CD8-positive, alpha-beta memory T cell (primary cell): ENCODE data around the gene HINT3. TPM values are rescaled to one million over a fixed set of nuclear protein-coding genes. Genes with fewer than 3 reads are reported as not detected.

Experiments used
- CTCF ChIA-PET: fragments of 350-600 bp; sonication (Branson Sonifier 250); formaldehyde crosslinking; loops from one replicate; lab custom pipeline; 2021; ENCODE audit warnings: antibody characterized with exemption; lab: Charles Lee
- POLR2A ChIA-PET: fragments of 350-600 bp; sonication (Branson Sonifier 250); formaldehyde crosslinking; loops from one replicate; lab custom pipeline; 2021; ENCODE audit warnings: antibody characterized with exemption; lab: Charles Lee
- DNase-seq, 5 donors: peaks; one replicate each; pipeline versions ENCODE4 v3.0.0 to v3.0.0-alpha.2; 2020 to 2022; ENCODE audit warnings: mixed read lengths in 1 of 5
- H3K27ac ChIP-seq: one replicate; pipeline ENCODE4 v1.7.0; 2013; ENCODE audit warnings: low read depth, mild to moderate bottlenecking, low read length, moderate library complexity
- H3K27me3 ChIP-seq: 2 replicates; pipeline ENCODE4 v1.7.0; 2013; ENCODE audit warnings: low read length, mild to moderate bottlenecking; ENCODE audit not compliant: insufficient read depth, poor library complexity, severe bottlenecking
- H3K36me3 ChIP-seq: 2 replicates; pipeline ENCODE4 v1.7.0; 2013; ENCODE audit warnings: mild to moderate bottlenecking, low read length, moderate library complexity; ENCODE audit not compliant: insufficient read depth
- H3K4me1 ChIP-seq: 2 replicates; pipeline ENCODE4 v1.7.0; 2013; ENCODE audit warnings: mild to moderate bottlenecking, low read length, moderate library complexity; ENCODE audit not compliant: insufficient read depth
- H3K4me3 ChIP-seq: 2 replicates; pipeline ENCODE4 v1.7.0; 2013; ENCODE audit warnings: mild to moderate bottlenecking, low read length
- H3K9me3 ChIP-seq: 2 replicates; pipeline ENCODE4 v1.7.0; 2013; ENCODE audit warnings: mild to moderate bottlenecking, low read length
- H3K27ac Mint-ChIP-seq, 8 donors: one replicate each; pipeline ENCODE4 v1.8.0; 2020 to 2021; ENCODE audit warnings: mixed read lengths in 8 of 8, mild to moderate bottlenecking in 6 of 8, inconsistent platforms in 3 of 8, moderate library complexity in 3 of 8
- H3K27me3 Mint-ChIP-seq, 2 donors: one replicate each; pipeline ENCODE4 v1.8.0; 2020 to 2021; ENCODE audit warnings: mixed read lengths in 2 of 2, mild to moderate bottlenecking in 1 of 2, moderate library complexity in 1 of 2
- H3K36me3 Mint-ChIP-seq, 3 donors: one replicate each; pipeline ENCODE4 v1.8.0; 2020 to 2021; ENCODE audit warnings: mixed read lengths in 3 of 3, inconsistent platforms in 1 of 3, mild to moderate bottlenecking in 1 of 3
- H3K4me1 Mint-ChIP-seq, 3 donors: one replicate each; pipeline ENCODE4 v1.8.0; 2020 to 2021; ENCODE audit warnings: mixed read lengths in 3 of 3, inconsistent platforms in 1 of 3, mild to moderate bottlenecking in 1 of 3
- H3K4me3 Mint-ChIP-seq, 7 donors: one replicate each; pipeline ENCODE4 v1.8.0; 2020 to 2021; ENCODE audit warnings: mixed read lengths in 7 of 7, mild to moderate bottlenecking in 6 of 7, moderate library complexity in 4 of 7, inconsistent platforms in 2 of 7
- H3K9me3 Mint-ChIP-seq, 5 donors: one replicate each; pipeline ENCODE4 v1.8.0; 2020 to 2022; ENCODE audit warnings: mixed read lengths in 5 of 5, mild to moderate bottlenecking in 3 of 5, moderate library complexity in 2 of 5, inconsistent platforms in 1 of 5
- polyA plus RNA-seq: library from polyadenylated mRNA; unstranded; fragments of 300-500 nt; fragmentation: Illumina TruSeq; gene quantifications from one replicate; pipeline ENCODE4 v1.2.3, GENCODE V29; 2021
- total RNA-seq, 2 experiments: library from RNA; stranded (reverse); gene quantifications; one replicate each; pipeline ENCODE4 v1.2.3, GENCODE V29; 2021

Gene HINT3
- total and polyA plus RNA-seq, 3 experiments from 2014 or later, result 10.4 to 12.8 (median 12.1) TPM

DNA sequence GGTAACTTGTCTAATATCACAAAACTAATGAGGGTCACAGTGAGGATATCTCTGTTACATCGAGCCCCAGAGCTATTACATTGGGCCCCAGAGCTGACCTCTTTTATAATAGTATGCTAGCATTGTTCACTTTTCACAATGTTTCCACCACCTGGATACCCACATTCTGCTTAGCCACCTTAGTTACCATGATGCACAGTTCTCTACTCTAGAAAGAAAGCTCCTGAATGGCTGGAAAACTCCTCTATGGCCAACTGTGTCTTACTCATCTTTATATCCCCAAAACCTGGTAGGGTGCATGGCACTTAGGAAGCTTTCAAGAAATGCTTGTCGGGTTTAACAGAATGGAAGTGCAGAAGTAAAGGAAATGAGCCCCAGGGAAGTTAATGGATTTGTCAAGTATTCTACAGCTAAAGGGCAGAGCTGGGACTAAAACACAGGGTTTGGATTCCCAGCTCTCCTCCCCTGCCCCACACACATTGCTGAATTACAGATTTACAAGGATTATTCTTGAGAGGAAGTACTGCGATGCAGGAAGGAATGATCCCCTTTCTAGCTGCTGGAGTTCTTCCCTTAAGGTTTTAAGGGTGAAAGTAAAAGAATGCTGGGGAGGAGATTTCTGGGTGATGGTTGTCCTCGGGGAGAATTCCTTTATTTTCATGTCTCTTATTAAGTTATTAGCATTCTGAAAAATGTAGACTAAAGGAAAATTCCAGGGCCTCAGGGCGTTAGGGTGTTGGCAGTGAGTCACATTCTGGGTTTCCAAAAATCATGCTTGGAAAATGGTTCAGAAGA is 16.1 kb upstream of the HINT3 start:
- Histone ChIP-seq H3K36me3 (no peaks in the 10 kb centered on the region), H3K27me3 (peaks cover 4% of the 10 kb centered on the region), H3K4me3 (no peak overlapping the region), H3K27ac (no peak overlapping the region), H3K4me1 (no peaks in the 10 kb centered on the region), H3K9me3 (no peaks in the 10 kb centered on the region)
- no peak for DNase-seq
- no peak overlapping the region for H3K27ac Mint-ChIP-seq
- ChIA-PET POLR2A (no interaction called here), CTCF (interaction anchor here (0.7 kb wide), 2 partner anchors 17 to 150 kb away, joined by 3 read pairs; partner anchors contain the start of gene NCOA7)
- H3K9me3 Mint-ChIP-seq, result no peaks in the 10 kb centered on the region
- H3K4me3 Mint-ChIP-seq, result no peak overlapping the region
- H3K36me3 Mint-ChIP-seq, result peaks cover 0 to 5% (median 0%) of the 10 kb centered on the region in 3 donors
- H3K4me1 Mint-ChIP-seq, result no peaks in the 10 kb centered on the region
- H3K27me3 Mint-ChIP-seq, result peaks cover 5 to 25% of the 10 kb centered on the region in 2 donors

DNA sequence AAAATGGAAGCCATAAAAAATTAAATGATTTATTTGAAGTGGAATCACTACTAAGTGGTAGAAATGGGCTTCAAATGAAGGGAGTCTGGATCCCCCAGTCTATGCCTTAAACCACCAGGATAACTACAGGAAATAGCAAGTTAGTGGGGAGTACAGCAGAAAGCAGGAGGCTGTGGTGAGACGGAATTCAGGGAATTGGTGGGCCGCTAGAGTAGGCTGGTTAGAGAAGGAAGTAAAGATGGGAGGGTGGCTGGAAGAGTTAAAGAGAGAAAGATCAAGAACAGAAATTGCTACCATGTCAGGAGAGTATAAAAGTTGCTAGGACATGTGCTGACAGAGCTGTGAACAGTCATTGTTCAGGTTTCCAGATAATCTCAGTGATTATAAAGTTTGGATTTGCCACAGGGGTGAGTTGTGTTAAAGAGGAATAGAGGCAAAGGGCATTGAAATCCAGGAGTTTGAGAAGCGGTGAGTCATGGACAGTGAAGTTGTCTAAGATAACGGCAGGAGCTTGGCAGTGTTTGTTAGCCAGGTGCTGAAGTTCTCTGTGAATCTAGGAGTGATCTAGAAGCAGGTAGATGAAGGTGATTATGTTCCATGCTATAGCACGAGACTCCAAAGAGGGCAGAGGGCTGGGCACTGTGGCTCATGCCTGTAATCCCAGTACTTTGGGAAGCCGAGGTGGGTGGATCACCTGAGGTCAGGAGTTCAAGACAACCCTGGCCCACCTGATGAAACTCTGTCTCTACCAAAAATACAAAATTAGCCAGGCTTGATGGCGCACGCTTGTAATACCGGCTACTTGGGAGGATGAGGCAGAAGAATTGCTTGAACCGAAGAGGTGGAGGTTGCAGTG is 13.7 kb upstream of the HINT3 start:
- H3K9me3 Mint-ChIP-seq, result no peaks in the 10 kb centered on the region
- no peak for DNase-seq
- Histone ChIP-seq H3K4me3 (no peak overlapping the region), H3K9me3 (no peaks in the 10 kb centered on the region), H3K36me3 (no peaks in the 10 kb centered on the region), H3K27ac (no peak overlapping the region), H3K4me1 (no peaks in the 10 kb centered on the region), H3K27me3 (peaks cover 4% of the 10 kb centered on the region)
- H3K27ac Mint-ChIP-seq, result peak overlapping the region in 1 of 8 donors; percentile 7
- H3K36me3 Mint-ChIP-seq, result peaks cover 0 to 5% (median 0%) of the 10 kb centered on the region in 3 donors
- peaks cover 5 to 25% of the 10 kb centered on the region in 2 donors for H3K27me3 Mint-ChIP-seq
- CTCF ChIA-PET, result interaction anchor here (0.9 to 4.1 kb wide), 3 partner anchors 10 to 37 kb away, joined by 3 to 26 read pairs (median 5); partner anchors contain the start of gene HINT3
- no peak overlapping the region for H3K4me3 Mint-ChIP-seq
- no peaks in the 10 kb centered on the region for H3K4me1 Mint-ChIP-seq
- POLR2A ChIA-PET, result no interaction called here

GRCh38 chr6:125943528-125944433 is 12.8 kb upstream of the HINT3 start:
- Mint-ChIP-seq H3K36me3 (peaks cover 0 to 5% (median 0%) of the 10 kb centered on the region in 3 donors), H3K27ac (peak overlapping the region in 1 of 8 donors; percentile 7), H3K9me3 (no peaks in the 10 kb centered on the region), H3K4me3 (no peak overlapping the region), H3K4me1 (no peaks in the 10 kb centered on the region), H3K27me3 (peaks cover 5 to 30% of the 10 kb centered on the region in 2 donors)
- CTCF ChIA-PET, result interaction anchor here (0.9 to 4.1 kb wide), 3 partner anchors 9 to 38 kb away, joined by 3 to 26 read pairs (median 5); partner anchors contain the start of gene HINT3
- DNase-seq, result no peak
- no peak overlapping the region for H3K27ac ChIP-seq
- H3K4me1 ChIP-seq, result no peaks in the 10 kb centered on the region
- H3K36me3 ChIP-seq, result no peaks in the 10 kb centered on the region
- no peak overlapping the region for H3K4me3 ChIP-seq
- H3K9me3 ChIP-seq, result no peaks in the 10 kb centered on the region
- POLR2A ChIA-PET, result no interaction called here
- peaks cover 4% of the 10 kb centered on the region for H3K27me3 ChIP-seq

DNA sequence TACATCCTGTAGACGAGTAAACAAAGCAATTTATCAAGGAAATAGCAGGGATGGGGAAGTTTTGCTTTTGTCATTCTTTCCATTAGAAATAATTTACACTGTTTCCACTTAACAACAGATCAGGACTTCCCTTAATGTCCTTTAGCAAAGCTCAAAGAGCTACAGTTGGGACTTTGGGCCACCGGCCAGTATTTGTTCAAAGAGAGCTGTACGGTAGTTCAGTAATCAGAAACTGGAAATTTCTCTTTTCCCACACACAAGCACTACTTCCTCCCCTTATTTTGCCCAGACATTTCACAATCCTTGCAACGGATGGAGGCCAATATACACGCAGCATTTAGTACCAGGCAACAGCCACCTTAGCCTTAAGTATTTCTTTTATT is 12.1 kb upstream of the HINT3 start:
- H3K4me1 Mint-ChIP-seq, result no peaks in the 10 kb centered on the region
- CTCF ChIA-PET, result interaction anchor here (4.1 kb wide), 1 partner anchor 11 kb away, joined by 26 read pairs; the partner anchor contains the start of gene HINT3
- Histone ChIP-seq H3K27me3 (peaks cover 4% of the 10 kb centered on the region), H3K4me1 (no peaks in the 10 kb centered on the region), H3K9me3 (no peaks in the 10 kb centered on the region), H3K36me3 (no peaks in the 10 kb centered on the region), H3K4me3 (no peak overlapping the region), H3K27ac (no peak overlapping the region)
- no peak overlapping the region for H3K27ac Mint-ChIP-seq
- H3K4me3 Mint-ChIP-seq, result no peak overlapping the region
- DNase-seq, result no peak
- H3K9me3 Mint-ChIP-seq, result no peaks in the 10 kb centered on the region
- POLR2A ChIA-PET, result no interaction called here
- H3K27me3 Mint-ChIP-seq, result peaks cover under 1 to 26% of the 10 kb centered on the region in 2 donors
- H3K36me3 Mint-ChIP-seq, result peaks cover 0 to 4% (median 0%) of the 10 kb centered on the region in 3 donors

- Histone ChIP-seq H3K36me3 (no peaks in the 10 kb centered on the region), H3K27me3 (peaks cover 4% of the 10 kb centered on the region), H3K4me1 (no peaks in the 10 kb centered on the region), H3K4me3 (no peak overlapping the region), H3K27ac (no peak overlapping the region), H3K9me3 (no peaks in the 10 kb centered on the region)
- H3K27ac Mint-ChIP-seq, result no peak overlapping the region
- H3K4me1 Mint-ChIP-seq, result no peaks in the 10 kb centered on the region
- H3K27me3 Mint-ChIP-seq, result peaks cover 0 to 25% of the 10 kb centered on the region in 2 donors
- POLR2A ChIA-PET, result no interaction called here
- no peaks in the 10 kb centered on the region for H3K9me3 Mint-ChIP-seq
- CTCF ChIA-PET, result interaction anchor here (4.1 kb wide), 1 partner anchor 11 kb away, joined by 26 read pairs; the partner anchor contains the start of gene HINT3
- H3K36me3 Mint-ChIP-seq, result peaks cover 0 to 3% (median 0%) of the 10 kb centered on the region in 3 donors
- no peak overlapping the region for H3K4me3 Mint-ChIP-seq
- DNase-seq, result no peak
Measured at GRCh38 chr6:125944896-125945295, 11.7 kb upstream of the HINT3 start.

- ChIA-PET CTCF (interaction anchor here (1.8 to 4.1 kb wide), 2 partner anchors 10 to 155 kb away, joined by 6 to 26 read pairs; partner anchors contain the start of genes HINT3 and NCOA7), POLR2A (no interaction called here)
- H3K27me3 Mint-ChIP-seq, result peaks cover 0 to 23% of the 10 kb centered on the region in 2 donors
- Histone ChIP-seq H3K4me3 (no peak overlapping the region), H3K36me3 (no peaks in the 10 kb centered on the region), H3K9me3 (no peaks in the 10 kb centered on the region), H3K27ac (peak overlapping the region; percentile 10), H3K27me3 (peaks cover 4% of the 10 kb centered on the region), H3K4me1 (no peaks in the 10 kb centered on the region)
- H3K36me3 Mint-ChIP-seq, result peaks cover 0 to 3% (median 0%) of the 10 kb centered on the region in 3 donors
- H3K4me3 Mint-ChIP-seq, result no peak overlapping the region
- no peak for DNase-seq
- H3K27ac Mint-ChIP-seq, result no peak overlapping the region
- H3K9me3 Mint-ChIP-seq, result no peaks in the 10 kb centered on the region
- no peaks in the 10 kb centered on the region for H3K4me1 Mint-ChIP-seq
Measured at GRCh38 chr6:125945378-125946141, 11.0 kb upstream of the HINT3 start.

DNA sequence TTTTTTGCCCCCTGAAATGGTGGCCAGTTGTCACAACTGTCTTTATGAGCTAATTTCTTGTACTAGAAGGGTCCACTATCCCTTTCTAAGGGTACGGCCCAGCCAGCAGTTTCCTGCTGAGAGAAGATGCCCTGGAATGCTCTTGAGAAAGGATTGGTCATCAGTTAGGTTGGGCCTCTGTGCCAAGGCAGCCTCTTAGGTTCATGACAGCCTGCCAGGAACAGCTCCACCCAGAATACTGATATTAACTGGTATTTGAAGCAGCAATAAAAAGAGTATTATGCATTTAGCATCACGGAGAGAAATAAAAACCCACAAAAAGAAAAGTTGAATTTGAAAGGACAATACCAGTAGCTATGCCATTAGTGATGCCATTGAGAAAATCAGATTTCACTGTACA is 9.0 kb upstream of the HINT3 start:
- Mint-ChIP-seq H3K27me3 (peaks cover 0 to 23% of the 10 kb centered on the region in 2 donors), H3K9me3 (no peaks in the 10 kb centered on the region), H3K27ac (peak overlapping the region in 1 of 8 donors; percentile 88), H3K36me3 (peaks cover 0 to 3% (median 0%) of the 10 kb centered on the region in 3 donors), H3K4me3 (no peak overlapping the region), H3K4me1 (no peaks in the 10 kb centered on the region)
- no peaks in the 10 kb centered on the region for H3K27me3 ChIP-seq
- ChIA-PET CTCF (interaction anchor here (1.0 to 2.0 kb wide), 2 partner anchors 9 to 21 kb away, joined by 3 to 16 read pairs; partner anchors contain the start of gene HINT3), POLR2A (no interaction called here)
- H3K9me3 ChIP-seq, result no peaks in the 10 kb centered on the region
- no peaks in the 10 kb centered on the region for H3K4me1 ChIP-seq
- H3K4me3 ChIP-seq, result no peak overlapping the region
- DNase-seq, result no peak
- H3K27ac ChIP-seq, result no peak overlapping the region
- no peaks in the 10 kb centered on the region for H3K36me3 ChIP-seq
